GM12892 (cell line): ENCODE data around the gene VSTM2B.

Experiments used
- POLR2A ChIP-seq: IDR thresholded peaks from 2 replicates; pipeline ENCODE4 v1.6.1; 2011; ENCODE audit warnings: low read depth, low read length, control low read depth
- POLR2AphosphoS5 ChIP-seq: IDR thresholded peaks from 2 replicates; pipeline ENCODE4 v1.6.1; 2011; ENCODE audit warnings: low read depth, low read length, control low read depth

DNA sequence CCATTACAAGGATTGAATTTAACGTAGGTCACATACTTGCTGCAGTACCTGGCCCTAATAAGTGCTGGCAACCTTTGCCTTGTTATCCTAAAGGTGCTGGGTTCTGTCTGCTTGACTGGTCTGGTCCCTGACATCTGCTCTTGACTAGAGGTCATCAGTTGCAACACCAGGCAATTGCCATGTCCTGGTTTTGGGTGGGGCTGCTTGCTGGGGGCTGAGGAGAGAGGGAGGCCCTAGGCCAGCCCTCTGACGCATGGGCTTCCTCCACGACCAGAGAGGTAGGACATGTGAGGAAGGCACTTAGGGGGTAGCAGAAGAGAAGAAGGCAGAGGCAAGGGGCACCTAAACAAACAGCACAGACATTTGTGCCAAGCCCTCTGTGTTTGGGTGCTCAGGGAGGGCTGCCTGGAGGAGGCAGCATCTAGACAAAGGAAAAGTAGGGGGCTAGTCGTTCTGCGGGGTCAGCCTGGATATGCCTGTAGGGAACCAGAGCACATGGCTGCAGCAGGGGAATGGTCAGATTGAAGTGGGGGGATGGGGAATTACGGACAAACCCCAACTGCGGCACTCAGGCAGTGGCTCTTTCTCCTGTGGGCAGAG lies 21.7 kb downstream of the VSTM2B start:
- TF ChIP-seq POLR2AphosphoS5 (no peak), POLR2A (no peak)
